NT2/D1 (cell line): ENCODE measurements around the gene ENO4.

ENCODE experiments used
- SUZ12 ChIP-seq: IDR thresholded peaks from 2 replicates; pipeline ENCODE4 v1.6.1; 2011; ENCODE audit not compliant: insufficient read length, insufficient read depth; ENCODE audit errors: extremely low read depth
- ZNF274 ChIP-seq: IDR thresholded peaks from 2 replicates; pipeline ENCODE4 v1.6.1; 2011; ENCODE audit warnings: mild to moderate bottlenecking, low read depth, low read length

DNA sequence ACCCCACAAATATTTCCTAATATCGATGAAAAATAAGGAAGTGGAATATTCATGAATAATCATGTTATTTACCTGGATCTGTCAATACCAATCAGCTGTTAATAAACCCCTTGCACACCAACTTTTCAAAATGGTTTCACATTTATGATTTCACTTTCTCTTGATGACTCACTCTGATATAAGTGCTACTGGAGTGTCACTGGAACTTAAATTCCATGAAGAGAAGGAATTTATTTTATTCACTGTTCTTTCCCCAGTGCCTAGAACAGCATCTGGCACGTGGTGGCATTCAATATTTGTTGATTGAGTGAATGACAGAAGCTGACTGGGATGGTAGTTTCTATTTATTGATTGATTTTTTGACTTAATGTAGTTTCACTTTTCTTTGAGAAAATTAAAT lies 3.5 kb upstream of the ENO4 start:
- TF ChIP-seq SUZ12: no peak
- TF ChIP-seq ZNF274: no peak
